HepG2 (cell line): ENCODE measurements around the gene SASH3. TPM values are rescaled to one million over a fixed set of nuclear protein-coding genes. Genes with fewer than 3 reads are reported as not detected.

Source experiments
- ATAC-seq: fragments of 200-7000 bp; cut with Tn5 transposase; 3 replicates; pipeline ENCODE4 v1.9.1; 2020; ENCODE audit warnings: mild to moderate bottlenecking, moderate library complexity
- BruUV-seq: library from RNA; stranded (reverse); fragments of 400-500 nt; replicated peaks from 2 replicates; lab custom pipeline; 2021; lab: Mats Ljungman, UMichigan
- CTCF ChIA-PET: fragments of 300-600 bp; formaldehyde crosslinking; extraction: SDS; loops from one replicate; lab custom pipeline; 2021; ENCODE audit warnings: low total read pairs, inconsistent platforms, low intra/inter-chr PET ratio; lab: Yijun Ruan, JAX
- POLR2A ChIA-PET: fragments of 350-600 bp; sonication (Branson Sonifier 250); formaldehyde crosslinking; loops from one replicate; lab custom pipeline; 2020; ENCODE audit warnings: antibody characterized with exemption, inconsistent platforms; lab: Yijun Ruan, JAX
- DNase-seq: peaks from one replicate; pipeline ENCODE4 v3.0.0-alpha.2; 2015; ENCODE audit warnings: low spot score
- FAIRE-seq: peaks from 3 replicates; lab custom pipeline; 2011; peaks lifted over from hg19 to GRCh38; lab: Jason Lieb, UNC
- H2AFZ ChIP-seq: one replicate; pipeline ENCODE4 v1.6.1; 2011; ENCODE audit warnings: low read length, inconsistent platforms
- H3K27ac ChIP-seq: fragments of 300-600 bp; 3 replicates; pipeline ENCODE4 v1.8.0; 2011; ENCODE audit warnings: mixed run types, mild to moderate bottlenecking, mixed read lengths, low read length, inconsistent platforms; ENCODE audit not compliant: insufficient read depth; ENCODE audit errors: extremely low read length
- H3K27me3 ChIP-seq, 2 experiments: fragments of 200-600 bp in 1 of 2; 2 replicates in 1 of 2; 3 replicates in 1 of 2; pipeline versions ENCODE4 v1.6.0 to v1.8.0; 2011; ENCODE audit warnings: low read length in 2 of 2, mild to moderate bottlenecking in 2 of 2, moderate library complexity in 2 of 2, inconsistent platforms in 1 of 2; ENCODE audit not compliant: insufficient read depth in 2 of 2, control insufficient read depth in 1 of 2
- H3K36me3 ChIP-seq, 2 experiments: fragments of 200-600 bp in 1 of 2; replicated peaks in 1 of 2; 2 replicates in 1 of 2; 3 replicates in 1 of 2; pipeline versions ENCODE4 v1.5.1 to v1.8.0; 2011; ENCODE audit warnings: low read length in 2 of 2, inconsistent platforms in 1 of 2; ENCODE audit not compliant: insufficient read depth in 2 of 2, control insufficient read depth in 1 of 2
- H3K4me1 ChIP-seq: 2 replicates; pipeline ENCODE4 v1.5.1; 2012; ENCODE audit warnings: low read length, inconsistent platforms; ENCODE audit not compliant: insufficient read depth
- H3K4me2 ChIP-seq: 2 replicates; pipeline ENCODE4 v1.6.0; 2011; ENCODE audit warnings: low read depth, low read length, inconsistent platforms
- H3K4me3 ChIP-seq, 3 experiments: fragments of 200-600 bp in 1 of 3; sonication (generic), shearing (Covaris generic) in 1 of 3; replicated peaks in 1 of 3; 2 replicates each; pipeline ENCODE4 v1.5.1; 2011 to 2016; ENCODE audit warnings: low read length in 3 of 3, inconsistent platforms in 2 of 3, low read depth in 2 of 3, mild to moderate bottlenecking in 2 of 3, control low read depth in 1 of 3, mixed read lengths in 1 of 3; ENCODE audit not compliant: insufficient read depth in 1 of 3
- H3K79me2 ChIP-seq: one replicate; pipeline ENCODE4 v1.6.1; 2011; ENCODE audit warnings: low read length, inconsistent platforms; ENCODE audit not compliant: insufficient read depth
- H3K9ac ChIP-seq: 2 replicates; pipeline ENCODE4 v1.6.0; 2011; ENCODE audit warnings: mild to moderate bottlenecking, low read depth, low read length, inconsistent platforms; ENCODE audit not compliant: insufficient read depth
- H3K9me3 ChIP-seq: 2 replicates; pipeline ENCODE4 v1.5.1; 2012; ENCODE audit warnings: mild to moderate bottlenecking, low read length
- H4K20me1 ChIP-seq: 2 replicates; pipeline ENCODE4 v1.6.0; 2011; ENCODE audit warnings: inconsistent platforms, mild to moderate bottlenecking, low read length, moderate library complexity; ENCODE audit not compliant: insufficient read depth
- DNMT1 ChIP-seq: sonication (generic); formaldehyde crosslinking; IDR thresholded peaks from 2 replicates; pipeline ENCODE4 v1.5.1; 2020; ENCODE audit warnings: mild to moderate bottlenecking, missing genetic modification reagents
- DNMT3B ChIP-seq: conservative IDR thresholded peaks from 2 replicates; pipeline ENCODE4 v1.6.1; 2016; ENCODE audit warnings: missing biosample characterization, control low read depth
- NR2C2 ChIP-seq: sonication (generic); formaldehyde crosslinking; IDR thresholded peaks from 2 replicates; pipeline ENCODE4 v1.4.0; 2020; ENCODE audit warnings: missing genetic modification reagents, mild to moderate bottlenecking, moderate library complexity, borderline replicate concordance
- PRMT3 ChIP-seq: sonication (generic); formaldehyde crosslinking; IDR thresholded peaks from 2 replicates; pipeline ENCODE4 v1.8.1; 2022; ENCODE audit warnings: low read depth, mild to moderate bottlenecking, moderate library complexity, missing genetic modification reagents, borderline replicate concordance
- U2AF2 ChIP-seq: fragments of 200-400 bp; formaldehyde crosslinking; IDR thresholded peaks from 2 replicates; pipeline ENCODE4 v1.6.1; 2017; ENCODE audit warnings: low read depth, mild to moderate bottlenecking, low read length
- YY1 ChIP-seq: IDR thresholded peaks from 2 replicates; pipeline ENCODE4 v1.6.1; 2011; ENCODE audit warnings: low read length, low read depth, moderate library complexity, mild to moderate bottlenecking; ENCODE audit not compliant: insufficient read depth, insufficient replicate concordance
- ZBTB10 ChIP-seq: sonication (generic); formaldehyde crosslinking; IDR thresholded peaks from 2 replicates; pipeline ENCODE4 v1.4.0; 2020; ENCODE audit warnings: missing genetic modification reagents, borderline replicate concordance
- ZFYVE20 ChIP-seq: sonication (generic); formaldehyde crosslinking; IDR thresholded peaks from 2 replicates; pipeline ENCODE4 v1.8.0; 2023; ENCODE audit warnings: low read depth, mild to moderate bottlenecking, moderate library complexity, missing genetic modification reagents, borderline replicate concordance
- ZNF562 ChIP-seq: sonication (generic); formaldehyde crosslinking; IDR thresholded peaks from 2 replicates; pipeline ENCODE4 v1.8.0; 2022; ENCODE audit warnings: missing genetic modification reagents, borderline replicate concordance
- ZNF609 ChIP-seq: sonication (generic); formaldehyde crosslinking; IDR thresholded peaks from 2 replicates; pipeline ENCODE4 v1.4.0; 2020; ENCODE audit warnings: mild to moderate bottlenecking, missing genetic modification reagents, borderline replicate concordance
- WGBS: methylation state at CpG from one replicate; pipeline ENCODE4 v1.1.6; 2017; ENCODE audit warnings: low lambda C conversion rate; 5-methylcytosine and 5-hydroxymethylcytosine counted together
- in situ Hi-C: cut with HindIII; loops from 2 replicates; pipeline ENCODE4 v1.10.0; 2017; ENCODE audit warnings: low pct_unique_long_range_greater_than_20kb; ENCODE audit not compliant: extremely low pct_ligation_motif_present
- intact Hi-C: fragments of 100-400 bp; cut with micrococcal nuclease; formaldehyde crosslinking; loops from one replicate; pipeline ENCODE4 v1.10.0; 2022; ENCODE audit not compliant: unreplicated experiment
- polyA plus RNA-seq, 8 experiments: library from polyadenylated mRNA; depleted of rRNA in 3 of 8; stranded (reverse) in 7 of 8; unstranded in 1 of 8; fragments of >200 nt; fragmentation: Illumina TruSeq in 4 of 8; extraction: Trizol in 4 of 8; gene quantifications; 2 replicates each; pipeline versions ENCODE4 v1.2.1 to v1.2.3, GENCODE V29; 2011 to 2016; ENCODE audit warnings: low read depth in 4 of 8, missing spikeins in 1 of 8, mixed read lengths in 1 of 8; ENCODE audit not compliant: insufficient read depth in 1 of 8
- total RNA-seq, 5 experiments: library from RNA; depleted of rRNA; stranded (reverse); fragments of >200 nt; fragmentation: Illumina TruSeq; extraction: Trizol; gene quantifications; 2 replicates each; pipeline ENCODE4 v1.2.3, GENCODE V29; 2016; ENCODE audit warnings: low read depth in 1 of 5

SASH3 gene
- total and polyA plus RNA-seq, 2 of the 13 experiments (the other 11 are each of a cell fraction or from before 2014, with no cell fraction given), result 0.08 TPM; not detected in 1

GRCh38 chrX:129749069-129749468 lies 30.7 kb upstream of the SASH3 start:
- in situ Hi-C loops (no loop called here), intact Hi-C loops (no loop called here)
- H2AFZ ChIP-seq, result no peak overlapping the region
- H3K9me3 ChIP-seq, result no peaks in the 10 kb centered on the region
- BruUV-seq, result no TSS peak
- H3K36me3 ChIP-seq, result no peaks in the 10 kb centered on the region
- DNase-seq (no peak), ATAC-seq (no peak), FAIRE-seq (no peak)
- no peaks in the 10 kb centered on the region for H4K20me1 ChIP-seq
- CTCF ChIA-PET, result no interaction called here
- H3K4me3 ChIP-seq, result no peak overlapping the region
- H3K79me2 ChIP-seq, result no peaks in the 10 kb centered on the region
- no peaks in the 10 kb centered on the region for H3K27me3 ChIP-seq
- H3K9ac ChIP-seq, result no peak overlapping the region
- H3K27ac ChIP-seq, result no peak overlapping the region
- H3K4me2 ChIP-seq, result no peak overlapping the region
- WGBS, result 69% methylated on average over 2 of the region's 2 CpGs
- H3K4me1 ChIP-seq, result peaks cover 16% of the 10 kb centered on the region
- POLR2A ChIA-PET, result no interaction called here
- TF ChIP-seq ZFYVE20 (CRISPR knock-in tag), result no peak

GRCh38 chrX:129750971-129751370 lies 28.8 kb upstream of the SASH3 start:
- no peaks in the 10 kb centered on the region for H3K27me3 ChIP-seq
- H3K36me3 ChIP-seq, result no peaks in the 10 kb centered on the region
- in situ Hi-C loops (no loop called here), intact Hi-C loops (no loop called here)
- ATAC-seq (no peak), FAIRE-seq (no peak), DNase-seq (no peak)
- no peak overlapping the region for H3K4me3 ChIP-seq
- no peaks in the 10 kb centered on the region for H3K79me2 ChIP-seq
- CTCF ChIA-PET, result no interaction called here
- WGBS, result 86% methylated on average over 7 of the region's 8 CpGs
- POLR2A ChIA-PET, result no interaction called here
- H3K4me1 ChIP-seq, result peaks cover 16% of the 10 kb centered on the region
- no peaks in the 10 kb centered on the region for H4K20me1 ChIP-seq
- H2AFZ ChIP-seq, result no peak overlapping the region
- H3K27ac ChIP-seq, result no peak overlapping the region
- no peak overlapping the region for H3K9ac ChIP-seq
- H3K4me2 ChIP-seq, result no peak overlapping the region
- H3K9me3 ChIP-seq, result no peaks in the 10 kb centered on the region
- BruUV-seq, result no TSS peak
- TF ChIP-seq ZNF562 (CRISPR knock-in tag), result no peak
- no peak for TF ChIP-seq NR2C2 (CRISPR knock-in tag)
- no peak for TF ChIP-seq YY1
- no peak for TF ChIP-seq ZNF609
- TF ChIP-seq U2AF2, result no peak
- TF ChIP-seq PRMT3, result no peak
- TF ChIP-seq ZBTB10 (CRISPR knock-in tag), result no peak
- no peak for TF ChIP-seq DNMT3B (CRISPR knock-in tag)
- no peak for TF ChIP-seq DNMT1
